HepG2 (cell line): ENCODE data around the gene SYNGAP1. TPM values are rescaled to one million over a fixed set of nuclear protein-coding genes. Genes with fewer than 3 reads are reported as not detected.
A peak's percentile ranks its signal among the peaks of the same experiment; 100 is the strongest.

Experiments used
- CAMTA2 ChIP-seq: sonication (generic); formaldehyde crosslinking; IDR thresholded peaks from 2 replicates; pipeline ENCODE4 v1.4.0; 2020; ENCODE audit warnings: mild to moderate bottlenecking, missing genetic modification reagents, borderline replicate concordance
- FOSL2 ChIP-seq: sonication (generic); formaldehyde crosslinking; IDR thresholded peaks from 2 replicates; pipeline ENCODE4 v1.4.0; 2020; ENCODE audit warnings: missing genetic modification reagents
- HNF1A ChIP-seq, 2 experiments: sonication (generic) in 1 of 2; formaldehyde crosslinking in 1 of 2; IDR thresholded peaks; 2 replicates each; pipeline versions ENCODE4 v1.4.0 to v1.6.1; 2016 to 2020; ENCODE audit warnings: borderline replicate concordance in 1 of 2, low read depth in 1 of 2, mild to moderate bottlenecking in 1 of 2, missing genetic modification reagents in 1 of 2
- HOXA3 ChIP-seq: sonication (generic); formaldehyde crosslinking; IDR thresholded peaks from 2 replicates; pipeline ENCODE4 v1.5.0; 2020; ENCODE audit warnings: missing genetic modification reagents
- KMT2A ChIP-seq: sonication (generic); formaldehyde crosslinking; IDR thresholded peaks from 2 replicates; pipeline ENCODE4 v1.4.0; 2020; ENCODE audit warnings: missing genetic modification reagents
- MAX ChIP-seq: IDR thresholded peaks from 2 replicates; pipeline ENCODE4 v1.6.1; 2012; ENCODE audit warnings: inconsistent platforms
- MYC ChIP-seq: sonication (generic); formaldehyde crosslinking; IDR thresholded peaks from 2 replicates; pipeline ENCODE4 v1.9.0; 2021; ENCODE audit warnings: missing genetic modification reagents, borderline replicate concordance
- NR0B2 ChIP-seq: sonication (generic); formaldehyde crosslinking; IDR thresholded peaks from 2 replicates; pipeline ENCODE4 v1.4.0; 2020; ENCODE audit warnings: mild to moderate bottlenecking, missing genetic modification reagents
- NR2F2 ChIP-seq: IDR thresholded peaks from 2 replicates; pipeline ENCODE4 v1.6.1; 2012; ENCODE audit warnings: low read depth, inconsistent platforms, borderline replicate concordance
- PCBP1 ChIP-seq: fragments of 200-400 bp; formaldehyde crosslinking; IDR thresholded peaks from 2 replicates; pipeline ENCODE4 v1.6.1; 2017; ENCODE audit warnings: mild to moderate bottlenecking, low read depth, low read length, borderline replicate concordance
- SUZ12 ChIP-seq: fragments of 150-350 bp; IDR thresholded peaks from 2 replicates; pipeline ENCODE4 v1.6.1; 2014; ENCODE audit warnings: low read depth, low read length
- TFDP1 ChIP-seq: IDR thresholded peaks from 2 replicates; pipeline ENCODE4 v1.6.1; 2016; ENCODE audit warnings: missing compliant biosample characterization, missing genetic modification reagents, borderline replicate concordance
- YEATS4 ChIP-seq: sonication (generic); formaldehyde crosslinking; IDR thresholded peaks from 2 replicates; pipeline ENCODE4 v1.4.0; 2020; ENCODE audit warnings: missing genetic modification reagents, borderline replicate concordance
- ZBTB38 ChIP-seq: sonication (generic); formaldehyde crosslinking; IDR thresholded peaks from 2 replicates; pipeline ENCODE4 v1.5.1; 2020; ENCODE audit warnings: mild to moderate bottlenecking, missing genetic modification reagents
- ZFP41 ChIP-seq: sonication (generic); formaldehyde crosslinking; IDR thresholded peaks from 2 replicates; pipeline ENCODE4 v1.4.0; 2020; ENCODE audit warnings: mild to moderate bottlenecking, missing genetic modification reagents, borderline replicate concordance
- ZFX ChIP-seq: sonication (generic); formaldehyde crosslinking; IDR thresholded peaks from 2 replicates; pipeline ENCODE4 v1.4.0; 2020; ENCODE audit warnings: mild to moderate bottlenecking, low read depth, missing genetic modification reagents, moderate library complexity
- ZNF251 ChIP-seq: sonication (generic); formaldehyde crosslinking; IDR thresholded peaks from 2 replicates; pipeline ENCODE4 v1.9.0; 2021; ENCODE audit warnings: mild to moderate bottlenecking, missing genetic modification reagents
- ZNF607 ChIP-seq: sonication (generic); formaldehyde crosslinking; IDR thresholded peaks from 2 replicates; pipeline ENCODE4 v1.5.1; 2020; ENCODE audit warnings: missing genetic modification reagents, mild to moderate bottlenecking, borderline replicate concordance
- ZNF776 ChIP-seq: sonication (generic); formaldehyde crosslinking; IDR thresholded peaks from 2 replicates; pipeline ENCODE4 v1.4.0; 2020; ENCODE audit warnings: mild to moderate bottlenecking, missing genetic modification reagents
- ZNF777 ChIP-seq: sonication (generic); formaldehyde crosslinking; IDR thresholded peaks from 2 replicates; pipeline ENCODE4 v1.4.0; 2020; ENCODE audit warnings: missing genetic modification reagents
- ZZZ3 ChIP-seq: sonication (generic); formaldehyde crosslinking; IDR thresholded peaks from 2 replicates; pipeline ENCODE4 v1.4.0; 2020; ENCODE audit warnings: missing genetic modification reagents, mild to moderate bottlenecking, borderline replicate concordance
- polyA plus RNA-seq, 8 experiments: library from polyadenylated mRNA; depleted of rRNA in 3 of 8; stranded (reverse) in 7 of 8; unstranded in 1 of 8; fragments of >200 nt; fragmentation: Illumina TruSeq in 4 of 8; extraction: Trizol in 4 of 8; gene quantifications; 2 replicates each; pipeline versions ENCODE4 v1.2.1 to v1.2.3, GENCODE V29; 2011 to 2016; ENCODE audit warnings: low read depth in 4 of 8, missing spikeins in 1 of 8, mixed read lengths in 1 of 8; ENCODE audit not compliant: insufficient read depth in 1 of 8
- total RNA-seq, 5 experiments: library from RNA; depleted of rRNA; stranded (reverse); fragments of >200 nt; fragmentation: Illumina TruSeq; extraction: Trizol; gene quantifications; 2 replicates each; pipeline ENCODE4 v1.2.3, GENCODE V29; 2016; ENCODE audit warnings: low read depth in 1 of 5

SYNGAP1 gene
- total and polyA plus RNA-seq, 2 of the 13 experiments (the other 11 are each of a cell fraction or from before 2014, with no cell fraction given): 0.75 to 1.1 TPM

- TF ChIP-seq HNF1A (IDR thresholded peaks at IDR 0.05; ENCODE audit: low read depth) (no peak), HNF1A (CRISPR knock-in tag; IDR thresholded peaks at IDR 0.05; ENCODE audit: borderline replicate concordance) (0 out of 2 replicates have a peak, but pooled peaks have one; percentile 36), FOSL2 (CRISPR knock-in tag) (no peak), NR2F2 (peak; percentile 63; the same call in 1 of the 2 replicates), TFDP1 (CRISPR knock-in tag) (peak; percentile 63; the same call in 1 of the 2 replicates), NR0B2 (peak; percentile 71; the same call in 1 of the 2 replicates), ZZZ3 (CRISPR knock-in tag) (0 out of 2 replicates have a peak, but pooled peaks have one; percentile 26), ZFP41 (CRISPR knock-in tag) (peak; percentile 51; the same call in 1 of the 2 replicates), YEATS4 (CRISPR knock-in tag) (peak; percentile 19; the same call in 1 of the 2 replicates), CAMTA2 (CRISPR knock-in tag) (peak; percentile 57; the same call in 1 of the 2 replicates), SUZ12 (no peak), PCBP1 (0 out of 2 replicates have a peak, but pooled peaks have one; percentile 25), ZNF776 (peak; percentile 85), HOXA3 (CRISPR knock-in tag) (peak; percentile 66; the same call in 1 of the 2 replicates), MYC (CRISPR knock-in tag) (peak; percentile 83), ZFX (CRISPR knock-in tag) (peak; percentile 45), ZNF777 (0 out of 2 replicates have a peak, but pooled peaks have one; percentile 29), ZNF607 (no peak; the same call in 1 of the 2 replicates), ZNF251 (CRISPR knock-in tag) (no peak), ZBTB38 (CRISPR knock-in tag) (peak; percentile 76), MAX (peak; percentile 86), KMT2A (CRISPR knock-in tag) (peak; percentile 3; the same call in 1 of the 2 replicates)
These were observed 8.5 kb downstream of the SYNGAP1 start (continued) for GRCh38 chr6:33428224-33428965.
